Stimulated activated CD8-positive, alpha-beta memory T cell treated with anti-CD3 and anti-CD28 coated beads, Interleukin-2, amount 100 ng/mL, for 1 hour (primary cell): Measurements from ENCODE around the gene DPH5.
A peak's percentile ranks its signal among the peaks of the same experiment; 100 is the strongest.
"Not testable (repeated sequence)": the region's sequence is repeated elsewhere in the genome, so short reads cannot be mapped to it uniquely, and the experiment has no call there.

Experiments used
- DNase-seq, 2 donors: peaks; one replicate each; pipeline ENCODE4 v3.0.0-alpha.2; 2020; ENCODE audit warnings: low read depth in 2 of 2

Gene DPH5

GRCh38 chr1:100988121-100988520 lies 37.5 kb downstream of the DPH5 start:
- no peak for DNase-seq

DNA sequence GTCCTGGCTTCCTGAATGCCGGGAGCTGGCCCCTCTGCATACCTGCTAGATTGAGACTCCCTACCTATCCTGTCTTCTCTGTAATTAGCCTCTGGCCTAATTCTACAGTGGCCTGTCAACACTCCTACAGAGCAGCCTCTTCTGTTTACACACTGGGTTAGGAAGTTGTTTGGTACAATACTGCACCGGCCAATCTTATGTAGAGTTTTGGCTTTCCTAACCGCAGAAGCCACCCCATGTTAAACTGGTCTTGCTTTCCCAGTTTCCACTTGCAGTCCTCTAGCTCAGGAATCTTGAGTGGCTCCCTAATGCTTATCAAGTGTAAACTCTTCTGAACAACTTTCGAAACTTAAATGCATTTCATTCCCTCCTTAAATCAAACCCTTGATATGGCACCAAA lies 42.8 kb downstream of the DPH5 start:
- no peak for DNase-seq

- no peak for DNase-seq
These were observed 46.0 kb downstream of the DPH5 start for GRCh38 chr1:100979631-100980030.

- no peak for DNase-seq
These were observed 48.6 kb downstream of the DPH5 start for GRCh38 chr1:100976936-100977335.

DNA sequence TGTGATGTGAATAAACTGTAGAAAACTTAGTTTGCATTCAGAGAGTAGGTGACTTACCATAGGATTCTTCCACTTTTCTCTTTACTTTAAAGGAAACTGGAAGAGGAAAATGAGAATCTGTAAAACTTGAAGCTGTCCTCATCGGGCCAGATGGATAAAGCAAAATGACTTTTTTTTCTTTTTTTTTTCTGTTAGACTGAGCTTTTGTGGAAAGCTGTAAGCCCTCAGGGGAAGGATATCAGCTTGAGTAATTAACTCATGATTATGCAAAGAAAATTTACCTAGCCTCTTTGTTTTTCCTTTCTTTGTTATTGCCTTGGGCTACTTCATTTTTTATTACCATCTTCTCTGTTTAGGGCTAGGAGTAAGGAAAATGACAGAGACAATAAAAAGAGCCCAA lies 53.4 kb downstream of the DPH5 start:
- no peak for DNase-seq

DNA sequence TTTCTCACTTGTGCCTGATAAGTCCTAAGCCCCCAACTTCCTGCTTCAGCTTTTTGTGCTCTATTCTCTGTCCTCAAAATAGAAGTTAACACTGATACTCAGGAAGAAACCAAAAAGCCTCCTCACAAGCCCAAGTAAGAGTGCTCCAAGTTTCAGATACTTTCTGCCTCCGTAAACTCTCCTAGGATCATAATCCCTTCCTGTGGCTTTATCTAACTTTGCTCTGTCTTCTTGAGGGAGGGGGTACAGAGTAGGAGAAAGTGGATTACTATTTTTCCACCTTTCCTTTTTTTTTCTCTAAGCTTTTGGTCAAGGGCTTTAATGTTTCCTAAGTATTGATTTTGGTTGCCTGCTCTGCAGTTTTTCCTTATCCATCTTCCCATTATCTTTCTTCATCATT lies 54.6 kb downstream of the DPH5 start:
- DNase-seq = no peak

GRCh38 chr1:100969327-100969726 lies 56.3 kb downstream of the DPH5 start:
- no peak for DNase-seq

DNA sequence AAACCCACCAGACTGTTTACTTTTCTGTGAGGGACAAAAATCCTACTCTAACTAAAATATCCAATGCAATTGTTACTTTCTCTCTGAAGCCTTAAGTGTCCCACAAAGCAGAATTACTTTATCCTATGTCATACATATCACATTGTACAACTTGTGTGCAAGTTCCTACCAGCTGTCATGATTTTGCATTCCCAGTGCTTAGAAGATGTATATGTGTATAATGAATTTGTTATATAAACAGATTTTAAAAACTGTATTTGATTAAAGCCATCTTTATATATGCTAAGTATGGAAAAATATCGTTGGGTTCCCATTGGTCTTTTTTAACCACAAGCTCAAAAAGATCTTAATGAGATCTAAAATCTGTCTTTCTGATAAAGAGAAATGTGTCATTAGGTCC lies 57.0 kb downstream of the DPH5 start:
- no peak for DNase-seq

DNA sequence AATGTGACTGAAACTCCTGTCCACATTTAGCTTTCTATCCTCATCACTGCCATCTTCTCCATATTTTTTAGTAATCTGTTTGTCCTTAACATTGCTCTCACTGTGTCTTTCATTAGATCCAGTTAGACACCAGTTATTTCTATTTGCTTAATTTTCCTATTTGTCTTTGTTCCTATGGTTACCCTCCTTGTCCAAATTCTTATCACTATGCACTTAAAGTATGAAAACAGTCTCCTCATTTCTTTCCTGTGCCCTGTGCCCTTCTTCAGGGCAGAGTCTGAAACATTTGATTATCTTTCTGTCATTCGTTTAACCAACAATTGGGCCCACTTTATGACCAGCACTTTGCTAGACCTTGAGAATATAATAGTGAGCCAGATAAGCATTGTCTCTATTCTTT lies 65.5 kb downstream of the DPH5 start:
- no peak for DNase-seq

- DNase-seq = no peak
These were observed 66.0 kb downstream of the DPH5 start for GRCh38 chr1:100959502-100960060.

GRCh38 chr1:100955322-100955721 lies 70.3 kb downstream of the DPH5 start:
- DNase-seq = no peak

DNA sequence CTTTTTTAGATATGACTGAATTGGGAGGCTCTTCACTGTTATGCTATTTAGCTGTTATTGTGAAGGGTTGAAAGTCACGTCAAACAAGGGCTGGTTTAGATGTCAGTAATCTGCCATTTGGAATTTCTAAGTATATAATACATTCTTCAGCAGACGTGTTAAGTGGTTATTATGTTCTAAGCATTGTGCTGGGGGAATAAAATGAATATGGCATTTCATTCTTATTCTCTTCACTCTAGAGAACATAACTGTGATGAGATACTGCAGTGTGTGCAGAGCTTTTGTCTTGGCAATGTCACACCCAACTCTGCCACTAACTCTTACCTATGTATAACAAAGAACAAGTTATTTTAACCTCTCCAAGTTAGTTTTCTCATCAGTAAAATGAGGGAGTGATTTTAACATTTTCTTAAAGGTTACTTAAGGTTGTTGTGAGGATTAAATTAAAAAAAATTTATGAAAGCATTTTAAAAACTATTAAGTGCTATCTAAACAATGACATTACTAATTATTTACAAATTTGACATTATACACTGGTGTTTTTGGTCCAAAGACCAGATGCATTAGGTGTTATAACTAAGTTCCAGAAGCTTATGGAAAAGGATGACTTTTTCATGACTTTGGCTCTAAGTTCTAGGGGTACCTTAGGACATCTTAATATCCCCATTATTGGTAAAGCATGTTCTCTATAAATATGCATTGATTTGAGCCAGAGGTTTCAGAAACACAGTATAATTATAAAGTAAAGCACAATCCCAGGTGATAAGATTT lies 71.4 kb downstream of the DPH5 start:
- no peak for DNase-seq

GRCh38 chr1:100952970-100953369 lies 72.6 kb downstream of the DPH5 start:
- not testable (repeated sequence) for DNase-seq

GRCh38 chr1:100952104-100952745 lies 73.4 kb downstream of the DPH5 start:
- DNase-seq = no peak

DNA sequence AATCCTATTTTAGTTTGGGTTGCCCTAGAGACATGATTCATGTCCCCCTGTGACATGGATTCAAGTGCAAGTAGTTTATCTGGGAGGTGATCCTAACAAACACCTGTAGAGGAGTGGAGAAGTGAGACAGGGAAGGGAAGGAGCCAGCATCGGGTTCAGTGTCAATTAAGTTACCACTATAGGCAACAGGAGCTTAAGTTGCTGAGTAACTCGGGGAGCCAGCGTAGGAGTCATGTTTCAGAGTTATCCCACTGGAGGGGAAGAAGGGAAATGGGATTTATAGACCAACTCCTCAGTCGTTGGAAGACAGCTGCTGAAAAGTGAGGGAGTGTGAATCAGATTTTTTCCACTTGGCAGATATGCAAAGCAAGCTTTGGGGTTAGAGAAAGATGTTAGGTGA lies 74.8 kb downstream of the DPH5 start:
- DNase-seq = no peak

DNA sequence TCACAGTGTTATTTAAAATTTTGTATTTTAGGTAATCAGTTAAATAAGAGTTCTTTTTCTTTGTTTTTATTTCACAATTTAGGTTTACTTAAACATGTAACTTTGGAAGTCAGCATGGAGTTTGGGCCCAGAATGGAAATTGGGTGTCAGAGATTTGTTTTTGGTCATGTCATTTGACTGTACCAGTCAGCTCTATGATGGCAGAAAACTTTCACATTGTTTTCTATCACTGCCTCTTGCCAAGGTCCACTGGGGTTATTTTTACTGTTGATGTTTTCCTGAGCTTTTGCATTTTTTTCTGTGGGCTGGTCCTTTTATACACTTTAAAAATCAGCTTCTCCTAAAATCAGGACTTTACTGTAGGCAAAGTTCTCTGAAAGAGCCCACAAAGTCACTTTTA lies 75.2 kb downstream of the DPH5 start:
- no peak for DNase-seq

DNA sequence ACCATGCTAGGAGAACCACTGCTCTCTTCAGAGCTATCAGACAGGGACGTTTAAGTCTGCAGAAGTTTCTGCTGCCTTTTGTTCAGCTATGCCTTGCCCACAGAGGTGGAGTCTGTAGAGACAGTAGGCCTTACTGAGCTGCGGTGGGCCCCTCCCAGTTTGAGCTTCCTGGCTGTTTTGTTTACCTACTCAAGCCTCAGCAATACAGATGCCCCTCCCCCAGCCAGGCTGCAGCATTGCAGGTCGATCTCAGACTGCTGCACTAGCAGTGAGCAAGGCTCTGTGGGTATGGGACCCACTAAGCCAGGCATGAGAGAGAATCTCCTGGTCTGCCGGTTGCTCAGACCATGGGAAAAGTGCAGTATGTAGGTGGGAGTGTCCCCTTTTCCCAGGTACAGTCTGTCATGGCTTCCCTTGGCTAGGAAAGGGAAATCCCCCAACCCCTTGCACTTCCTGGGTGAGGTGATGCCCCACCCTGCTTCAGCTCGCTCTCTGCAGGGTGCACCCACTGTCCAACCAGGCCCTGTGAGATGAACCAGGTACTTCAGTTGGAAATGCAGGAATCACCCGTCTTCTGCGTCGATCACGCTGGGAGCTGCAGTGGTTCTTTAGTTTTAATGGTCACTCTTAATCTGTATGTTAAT lies 75.9 kb downstream of the DPH5 start:
- peak in 1 of 2 donors; percentile 38 for DNase-seq

GRCh38 chr1:100948721-100949405 lies 76.7 kb downstream of the DPH5 start:
- not testable (repeated sequence) for DNase-seq

DNA sequence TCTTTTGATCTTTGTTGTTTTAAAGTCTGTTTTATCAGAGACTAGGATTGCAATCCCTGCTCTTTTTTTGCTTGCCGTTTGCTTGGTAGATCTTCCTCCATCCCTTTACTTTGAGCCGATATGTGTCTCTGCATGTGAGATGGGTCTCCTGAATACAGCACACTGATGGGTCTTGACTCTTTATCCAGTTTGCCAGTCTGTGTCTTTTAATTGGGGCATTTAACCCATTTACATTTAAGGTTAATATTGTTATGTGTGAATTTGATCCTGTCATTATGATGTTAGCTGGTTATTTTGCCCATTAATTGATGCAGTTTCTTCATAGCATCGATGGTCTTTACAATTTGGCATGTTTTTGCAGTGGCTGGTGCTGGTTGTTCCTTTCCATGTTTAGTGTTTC lies 77.8 kb downstream of the DPH5 start:
- not testable (repeated sequence) for DNase-seq

GRCh38 chr1:100946064-100946463 lies 79.5 kb downstream of the DPH5 start:
- DNase-seq = not testable (repeated sequence)

DNA sequence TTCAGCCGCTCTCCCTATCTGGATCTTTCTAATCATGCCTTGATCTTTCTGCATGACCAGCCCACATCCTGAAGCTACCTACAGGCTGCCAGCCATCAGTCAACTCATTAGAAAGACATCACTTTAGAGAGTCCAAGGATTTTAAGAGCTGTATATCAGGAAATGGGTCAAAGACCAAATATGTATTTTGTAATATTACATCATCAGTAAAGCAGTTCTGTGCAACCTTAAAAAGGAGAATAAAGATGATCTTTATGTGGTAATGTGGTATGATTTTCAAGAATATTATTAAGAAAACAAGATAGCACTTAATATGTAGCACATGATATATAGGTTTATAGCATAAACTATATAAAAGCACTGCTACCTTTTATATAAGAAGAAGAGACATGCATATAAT lies 82.1 kb downstream of the DPH5 start:
- DNase-seq = no peak
